ENCODE data around the gene UACA. TPM values are rescaled to one million over a fixed set of nuclear protein-coding genes. Genes with fewer than 3 reads are reported as not detected.

Gene UACA
- total and polyA plus RNA-seq, 9 of the 15 experiments (the other 6 are each of a cell fraction or from before 2014, with no cell fraction given), result 0.06 to 0.33 (median 0.15) TPM; not detected in 5

GRCh38 chr15:70669966-70670658, 93.2 kb downstream of the UACA start:
- no peaks in the 10 kb centered on the region for H4K20me1 ChIP-seq (replicated peaks; ENCODE audit: control insufficient read depth, insufficient read depth, low read length)
- no peaks in the 10 kb centered on the region for H3K79me2 ChIP-seq (ENCODE audit: control insufficient read depth, insufficient read depth, low read length)
- CTCF ChIA-PET (ENCODE audit: low intra/inter-chr PET ratio), result no interaction called here
- no peak overlapping the region for H3K4me2 ChIP-seq (ENCODE audit: insufficient read depth, low read length)
- no peak overlapping the region for H3K9ac ChIP-seq (ENCODE audit: insufficient read depth in 1 of 2, low read depth in 2 of 2, low read length in 2 of 2)
- DNase-seq (ENCODE audit: extremely low read depth in 1 of 4, low spot score in 3 of 4) (peak in 1 of 4 experiments; percentile 12), ATAC-seq (0 out of 3 replicates have a peak, but pooled peaks have one; percentile 37), FAIRE-seq (no peak)
- no peak overlapping the region for H3K27ac ChIP-seq (ENCODE audit: extremely low read depth, low read depth, low read length)
- BruUV-seq (replicated peaks), result no TSS peak
- H3K4me1 ChIP-seq (replicated peaks in 1 of 2; ENCODE audit: control insufficient read depth in 2 of 2, insufficient read depth in 2 of 2, low read length in 2 of 2), result no peaks in the 10 kb centered on the region
- in situ Hi-C loops (cut with MboI), result no loop called here
- no peaks in the 10 kb centered on the region for H3K9me1 ChIP-seq (ENCODE audit: control insufficient read depth, insufficient read depth, low read length)
- no peaks in the 10 kb centered on the region for H3K9me3 ChIP-seq (replicated peaks; ENCODE audit: control insufficient read depth, insufficient read depth, low read depth, low read length)
- no peak for TF ChIP-seq PHF20 (IDR thresholded peaks at IDR 0.05; ENCODE audit: partially characterized antibody)
- no peak for TF ChIP-seq ZNF140 (CRISPR knock-in tag; IDR thresholded peaks at IDR 0.05)
- TF ChIP-seq MEIS2 (IDR thresholded peaks at IDR 0.05; ENCODE audit: partially characterized antibody), result peak; percentile 38
- no peak for TF ChIP-seq ZNF668 (CRISPR knock-in tag; IDR thresholded peaks at IDR 0.05)
- peak; percentile 86 to 88 for TF ChIP-seq NRF1 (conservative IDR thresholded peaks at IDR 0.05 in 1 of 2, IDR thresholded peaks at IDR 0.05 in 1 of 2)
- TF ChIP-seq ETS1 (conservative IDR thresholded peaks at IDR 0.05; ENCODE audit: control insufficient read depth, low read depth, low read length), result no peak
- no peak for TF ChIP-seq PML (IDR thresholded peaks at IDR 0.05; ENCODE audit: low read length)
- TF ChIP-seq PBX2 (CRISPR knock-in tag; IDR thresholded peaks at IDR 0.05; ENCODE audit: low read depth), result no peak
- 0 out of 2 replicates have a peak, but pooled peaks have one; percentile 14 for TF ChIP-seq PBX2 (tag; conservative IDR thresholded peaks at IDR 0.05; ENCODE audit: low read depth)
- TF ChIP-seq STAT5B (CRISPR knock-in tag; IDR thresholded peaks at IDR 0.05), result no peak
- no peak for TF ChIP-seq ZSCAN32 (CRISPR knock-in tag; IDR thresholded peaks at IDR 0.05)
- under 1% methylated on average over 8 of the region's 8 CpGs for whole genome bisulfite sequencing (ENCODE audit: insufficient coverage, low coverage, missing lambda C conversion rate)
- POLR2A ChIA-PET, result no interaction called here
- peaks cover 0 to 2% of the 10 kb centered on the region in 2 experiments; a peak in 2 of 5 replicates for H3K27me3 ChIP-seq (ENCODE audit: control insufficient read depth in 2 of 2, insufficient read depth in 2 of 2, low read length in 2 of 2)
- H2AFZ ChIP-seq (ENCODE audit: low read depth, low read length), result peak overlapping the region; percentile 67
- intact Hi-C loops (cut with micrococcal nuclease), result no loop called here
- H3K4me3 ChIP-seq, result no peak overlapping the region
- no peaks in the 10 kb centered on the region for H3K36me3 ChIP-seq (ENCODE audit: control insufficient read depth, insufficient read depth, low read length)

Data from K562 (cell line).